ENCODE measurements around the gene ANKRD9.
A peak's percentile ranks its signal among the peaks of the same experiment; 100 is the strongest.
"Not testable (repeated sequence)": the region's sequence is repeated elsewhere in the genome, so short reads cannot be mapped to it uniquely, and the experiment has no call there.

The ANKRD9 gene

DNA sequence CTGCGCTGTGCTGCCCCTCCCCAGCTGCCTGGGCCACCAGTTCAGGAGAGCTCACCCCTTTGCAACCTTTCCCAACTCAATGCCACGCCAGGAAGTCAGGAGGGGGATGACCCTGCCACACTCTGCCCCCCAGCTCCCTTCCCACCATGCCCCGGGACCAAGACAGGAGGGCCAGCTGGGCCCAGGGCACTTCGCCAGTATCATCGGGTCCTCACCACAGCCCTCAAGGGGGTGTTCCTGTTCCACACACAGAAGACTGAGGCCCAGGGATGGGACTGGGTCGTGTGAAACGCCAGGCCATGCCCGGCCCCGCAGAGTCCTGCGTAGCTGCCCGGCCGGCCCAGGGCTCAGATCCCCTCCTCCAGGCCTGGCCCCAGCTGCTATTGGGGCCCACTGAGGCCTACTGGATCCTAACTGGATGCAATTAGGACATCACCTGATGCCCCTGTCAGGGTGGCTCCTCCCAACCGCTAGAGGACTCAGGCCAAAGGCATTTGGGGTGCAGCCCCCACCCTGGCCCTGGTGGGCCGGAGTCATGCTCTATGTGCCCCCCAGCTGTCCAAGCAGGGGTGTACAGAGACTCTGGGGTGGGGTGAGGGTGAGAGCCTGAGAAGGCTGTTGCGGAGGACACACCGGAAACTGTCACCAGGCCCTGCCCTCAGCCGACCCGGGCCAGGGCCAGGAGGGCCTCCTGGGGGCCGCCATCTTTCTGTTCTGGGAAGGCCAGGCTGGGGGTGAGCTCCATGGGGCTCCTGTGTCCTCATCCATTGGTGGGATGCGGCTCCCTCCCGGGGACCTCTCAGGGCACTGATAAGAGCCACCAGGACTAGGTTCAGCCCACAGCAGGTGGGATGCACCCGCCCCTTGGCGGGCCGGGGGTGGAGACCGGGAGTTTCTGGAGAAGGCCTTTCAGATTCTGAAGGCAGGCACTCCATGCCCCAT lies 29.3 kb upstream of the ANKRD9 start:
- no peak for DNase-seq (ENCODE audit: low read depth)

DNA sequence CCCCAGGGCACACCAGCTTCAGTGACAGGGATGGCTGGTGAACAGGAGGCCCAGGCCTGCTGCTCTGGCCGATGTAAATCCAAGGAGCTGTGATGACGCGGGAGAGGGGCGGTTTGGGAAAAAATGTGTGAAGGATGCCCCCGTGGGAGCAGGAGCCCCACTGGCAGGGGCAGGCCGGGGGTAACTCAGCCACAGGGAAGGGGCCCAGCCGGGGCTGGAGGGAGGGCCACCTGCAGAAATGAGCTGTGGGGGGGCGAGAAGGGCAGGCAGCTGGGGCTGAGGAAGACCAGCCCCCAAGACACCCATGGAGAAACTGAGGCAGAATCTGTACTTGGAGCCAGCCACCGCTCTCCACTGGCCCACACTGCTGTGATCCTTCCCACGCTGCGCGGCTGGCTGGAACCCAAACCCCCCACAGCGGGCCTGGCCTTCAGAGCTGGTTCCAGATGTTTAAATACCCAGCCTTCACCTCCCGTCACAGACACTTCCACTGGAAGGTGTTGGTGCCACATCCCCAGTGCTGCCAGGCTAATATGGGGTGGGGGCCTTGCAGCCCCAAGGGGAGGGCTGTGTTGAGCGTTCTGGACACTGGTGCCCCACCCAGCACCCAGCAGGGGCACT lies 28.5 kb upstream of the ANKRD9 start:
- DNase-seq (ENCODE audit: low read depth) = no peak

DNA sequence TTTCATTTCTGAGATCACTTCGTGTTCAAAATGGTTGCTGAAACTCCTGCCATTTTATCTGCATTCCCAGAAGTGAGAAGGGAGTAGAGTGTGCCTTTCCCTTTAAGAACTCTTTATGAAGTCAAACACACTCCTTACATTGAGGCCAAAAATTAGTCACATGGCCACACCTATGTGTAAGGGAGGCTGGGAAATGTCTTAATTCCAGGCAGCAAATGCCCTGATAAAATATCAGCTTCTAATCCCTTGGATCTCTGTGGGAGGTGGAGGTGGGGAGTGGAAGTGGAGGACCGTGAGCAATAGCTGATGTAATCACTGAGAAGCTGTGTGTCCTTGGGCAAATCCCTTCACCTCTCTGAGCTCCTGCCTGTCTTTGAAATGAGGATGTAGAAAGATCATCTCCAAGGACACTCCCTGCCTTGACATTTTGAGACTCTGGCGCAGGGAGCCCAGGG lies 22.7 kb upstream of the ANKRD9 start:
- no peak for DNase-seq (ENCODE audit: low read depth)

DNA sequence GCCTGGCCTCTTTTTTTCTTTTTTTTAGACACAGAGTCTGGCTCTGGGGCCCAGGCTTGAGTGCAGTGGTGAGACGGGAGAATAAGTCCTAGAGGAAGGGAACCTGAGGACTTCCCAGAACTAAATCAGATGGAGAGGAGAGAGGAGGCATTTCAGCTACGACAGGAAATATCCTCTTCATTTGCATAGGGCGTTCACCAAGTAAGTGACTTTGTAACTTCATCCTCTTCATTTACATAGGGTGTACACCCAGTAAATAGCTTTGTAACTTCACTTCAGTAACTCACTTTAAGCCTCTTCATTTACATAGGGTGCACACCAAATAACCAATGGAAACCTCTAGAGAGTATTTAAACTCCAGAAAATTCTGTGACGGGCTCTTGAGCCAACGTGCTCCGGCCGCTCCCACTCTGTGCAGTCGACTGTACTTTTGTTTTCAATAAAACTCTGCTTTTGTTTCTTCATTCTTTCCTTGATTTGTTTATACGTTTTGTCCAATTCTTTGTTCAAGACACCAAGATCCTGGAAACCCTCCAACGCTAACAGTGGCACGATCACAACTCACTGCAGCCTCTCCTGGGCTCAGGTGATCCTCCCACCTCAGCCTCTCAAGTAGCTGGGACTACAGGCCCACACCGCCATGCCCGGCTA lies 21.4 kb upstream of the ANKRD9 start:
- no peak for DNase-seq (ENCODE audit: low read depth)

DNA sequence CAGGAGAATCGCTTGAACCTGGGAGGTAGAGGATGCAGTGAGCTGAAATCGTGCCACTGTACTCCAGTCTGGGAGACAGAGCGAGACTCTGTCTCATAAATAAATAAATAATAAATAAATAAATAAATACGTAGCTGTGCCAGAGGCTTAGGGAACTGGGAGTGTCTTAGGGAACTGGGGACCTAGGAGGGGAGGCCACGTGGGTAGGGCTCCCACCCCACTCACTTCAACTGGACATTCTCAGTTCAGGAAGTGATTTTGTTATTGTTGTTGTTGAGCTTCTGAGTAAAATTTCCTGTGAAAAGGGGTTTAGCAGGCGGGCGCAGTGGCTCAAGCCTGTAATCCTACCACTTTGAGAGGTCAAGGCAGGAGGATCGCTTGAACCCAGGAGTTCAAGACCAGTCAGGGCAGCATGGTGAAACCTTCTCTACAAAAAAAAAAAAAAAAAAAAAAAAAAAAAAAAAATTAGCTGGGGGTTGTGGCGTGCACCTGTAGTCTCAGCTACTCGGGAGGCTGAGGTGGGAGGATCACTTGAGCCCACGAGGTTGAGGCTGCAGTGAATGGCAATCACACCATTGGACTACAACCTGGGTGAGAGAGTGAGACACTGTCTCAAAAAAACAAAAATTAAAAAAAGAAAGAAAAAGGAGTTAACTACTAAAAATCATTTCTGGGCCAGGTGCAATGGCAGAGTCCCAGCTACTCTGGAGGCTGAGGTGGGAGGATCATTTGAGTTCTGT lies 19.0 kb upstream of the ANKRD9 start:
- DNase-seq (ENCODE audit: low read depth) = no peak

DNA sequence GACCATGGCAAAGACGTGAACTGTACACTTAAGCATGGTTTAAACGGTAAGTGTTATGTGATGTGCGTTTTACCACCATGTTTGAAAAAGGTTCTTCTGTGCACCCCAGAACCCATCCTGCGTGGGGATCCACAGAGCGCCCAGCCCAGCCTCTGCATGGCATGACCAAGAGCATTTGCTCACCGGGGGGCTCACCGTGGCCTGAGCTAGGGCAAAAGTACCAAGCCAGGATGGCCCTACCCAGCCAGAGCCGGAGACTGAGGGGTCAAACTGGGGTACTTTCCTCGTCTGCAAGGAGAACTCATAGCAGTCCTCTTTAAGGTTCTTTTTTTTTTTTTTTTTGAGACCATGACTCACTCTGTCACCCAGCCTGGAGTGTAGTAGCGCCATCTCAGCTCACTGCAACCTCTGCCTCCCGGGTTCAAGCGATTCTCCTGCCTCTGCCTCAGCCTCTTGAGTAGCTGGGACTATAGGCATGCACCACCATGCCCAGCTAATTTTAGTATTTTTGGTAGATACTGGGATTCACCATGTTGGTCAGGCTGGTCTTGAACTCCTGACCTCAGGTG lies 16.4 kb upstream of the ANKRD9 start:
- no peak for DNase-seq (ENCODE audit: low read depth)

DNA sequence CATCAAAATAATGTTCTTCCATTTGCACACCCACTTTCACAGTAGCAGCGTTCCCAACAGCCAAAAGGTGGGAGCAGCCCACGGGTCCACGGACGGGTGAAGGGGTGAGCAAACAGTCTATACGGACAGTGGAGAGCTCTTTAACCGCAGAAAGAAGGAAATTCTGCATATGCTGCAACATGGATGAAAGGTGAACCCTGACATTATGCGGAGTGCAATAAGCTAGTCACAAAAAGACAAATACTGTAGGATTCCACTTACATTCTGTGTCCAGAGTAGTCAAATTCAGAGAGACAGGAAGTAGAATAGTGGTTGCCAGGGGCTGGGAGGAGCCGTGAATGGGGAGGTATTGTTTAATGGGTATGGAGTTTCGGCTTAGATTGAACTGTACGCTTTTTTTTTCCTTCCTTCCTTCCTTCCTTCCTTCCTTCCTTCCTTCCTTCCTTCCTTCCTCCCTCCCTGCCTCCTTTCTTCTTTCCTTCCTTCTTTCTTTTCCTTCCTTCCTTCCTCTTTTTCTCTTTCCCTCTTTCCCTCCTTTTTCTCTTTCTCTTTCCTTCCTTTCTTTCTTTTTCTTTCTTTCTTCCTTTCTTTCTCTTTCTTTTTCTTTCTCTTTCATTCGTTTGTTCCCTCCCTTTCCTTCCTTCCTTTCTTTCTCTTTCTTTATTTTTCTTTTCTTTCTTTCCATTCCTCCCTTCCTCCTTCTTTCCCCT lies 15.8 kb upstream of the ANKRD9 start:
- DNase-seq (ENCODE audit: low read depth) = no peak

DNA sequence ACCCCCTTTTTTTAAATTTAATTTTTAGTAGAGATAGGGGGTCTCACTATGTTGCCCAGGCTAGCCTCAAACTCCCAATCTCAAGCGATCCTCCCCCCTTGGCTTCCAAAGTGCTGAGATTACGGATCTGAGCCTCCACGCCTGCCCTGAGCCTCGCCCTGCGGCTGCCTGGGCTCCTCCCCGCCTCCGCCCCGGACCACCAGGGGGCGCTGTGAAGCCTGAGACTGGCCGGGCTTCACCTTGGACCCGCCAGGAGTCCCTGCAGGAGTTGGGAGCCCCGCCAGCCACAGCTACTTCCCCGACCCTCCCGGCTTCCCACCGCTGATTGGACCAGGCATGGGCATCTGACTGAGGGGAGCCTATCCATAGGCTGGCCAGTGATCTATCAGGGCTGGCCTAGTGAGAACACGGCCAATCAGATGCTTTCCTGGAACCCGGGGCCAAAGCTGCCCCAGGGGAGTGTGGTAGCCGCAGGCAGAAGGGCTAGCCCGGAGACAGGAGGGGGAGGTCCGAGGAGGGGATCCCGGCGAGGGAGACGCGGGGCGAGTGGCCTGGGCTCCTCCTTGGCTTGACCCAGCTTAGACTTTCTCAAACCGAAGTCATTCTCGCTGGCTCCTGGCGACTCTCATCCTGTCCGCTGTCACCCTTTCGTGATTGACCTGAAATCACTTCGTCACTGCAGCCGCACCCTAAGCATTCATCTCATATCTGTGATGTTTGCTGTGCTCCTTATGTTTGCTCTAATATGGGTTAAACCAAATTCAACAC lies 15.1 kb upstream of the ANKRD9 start:
- DNase-seq (ENCODE audit: low read depth) = peak; percentile 94

DNA sequence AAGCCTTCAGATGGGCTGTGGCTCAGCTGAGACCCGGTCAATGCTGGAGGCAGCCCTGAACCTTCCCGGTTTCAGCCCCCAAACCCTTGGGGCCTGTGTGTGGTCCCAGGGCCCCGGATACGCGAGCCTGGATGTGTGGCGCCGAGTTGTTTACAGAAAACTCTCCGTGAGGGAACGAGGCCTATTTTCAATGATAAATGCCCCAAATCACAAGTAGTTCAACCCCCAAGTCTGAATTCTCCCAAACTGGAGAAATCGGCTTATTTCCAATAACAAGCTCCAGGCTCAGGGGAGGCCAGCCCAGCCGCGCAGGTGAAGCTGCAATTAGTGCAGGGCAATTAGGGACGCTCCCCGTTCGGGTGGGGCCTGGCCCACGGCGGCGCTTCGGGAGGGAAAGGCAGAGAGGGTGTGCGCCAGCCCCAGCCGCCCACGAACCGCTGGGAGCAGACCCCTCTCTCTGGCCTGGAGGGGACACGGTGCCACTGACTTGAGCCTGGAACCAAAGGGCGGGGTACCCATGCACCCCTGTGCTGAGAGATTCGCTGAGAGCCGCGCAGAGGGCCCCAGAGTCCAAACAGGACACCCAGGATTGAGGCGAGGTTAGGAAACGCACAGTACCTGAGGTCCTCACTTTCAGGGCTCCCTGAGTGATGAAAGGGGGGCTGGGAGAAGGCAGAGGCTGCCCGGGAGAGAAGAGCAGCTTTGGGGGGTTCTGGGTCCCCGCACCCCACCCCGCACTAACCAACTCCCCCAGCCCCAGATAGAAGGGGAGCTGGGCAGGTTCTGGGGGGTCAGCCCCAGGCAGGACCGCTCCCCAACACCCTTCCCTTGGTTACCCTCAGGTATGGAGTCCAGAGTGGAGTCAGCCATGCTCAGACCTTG lies 14.2 kb upstream of the ANKRD9 start:
- no peak for DNase-seq (ENCODE audit: low read depth)

DNA sequence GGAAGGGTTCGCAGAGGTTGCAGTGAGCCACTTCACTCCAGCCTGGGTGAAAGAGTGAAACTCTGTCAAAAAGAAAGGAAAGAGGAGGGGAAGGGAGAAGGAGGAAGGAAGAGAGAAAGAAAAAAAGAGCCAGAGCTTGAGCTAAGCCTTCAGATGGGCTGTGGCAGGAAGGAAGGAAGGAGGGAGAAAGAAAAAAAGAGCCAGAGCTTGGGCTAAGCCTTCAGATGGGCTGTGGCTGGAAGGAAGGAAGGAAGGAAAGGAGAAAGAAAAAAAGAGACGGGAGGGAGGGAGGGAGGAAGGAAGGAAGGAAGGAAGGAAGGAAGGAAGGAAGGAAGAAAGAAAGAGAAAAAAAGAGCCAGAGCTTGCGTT lies 13.6 kb upstream of the ANKRD9 start:
- no peak for DNase-seq (ENCODE audit: low read depth)

DNA sequence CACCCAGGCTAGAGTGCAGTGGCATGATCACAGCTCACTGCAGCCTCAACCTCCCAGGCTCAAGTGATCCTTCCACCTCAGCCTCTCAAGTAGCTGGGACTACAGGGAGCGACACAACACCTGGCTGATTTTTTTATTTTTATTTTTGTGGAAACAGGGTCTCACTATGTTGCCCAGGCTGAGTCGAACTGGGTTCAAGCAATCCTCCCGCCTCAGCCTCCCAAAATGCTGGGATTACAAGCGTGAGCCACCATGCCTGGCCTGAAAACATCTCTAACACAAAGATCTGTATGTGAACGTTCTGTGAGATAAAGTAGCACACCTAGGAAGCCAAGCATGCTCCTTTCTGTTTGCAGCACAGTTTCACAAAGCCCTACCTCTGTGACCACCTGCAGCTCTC lies 10.1 kb upstream of the ANKRD9 start:
- DNase-seq (ENCODE audit: low read depth) = not testable (repeated sequence)

DNA sequence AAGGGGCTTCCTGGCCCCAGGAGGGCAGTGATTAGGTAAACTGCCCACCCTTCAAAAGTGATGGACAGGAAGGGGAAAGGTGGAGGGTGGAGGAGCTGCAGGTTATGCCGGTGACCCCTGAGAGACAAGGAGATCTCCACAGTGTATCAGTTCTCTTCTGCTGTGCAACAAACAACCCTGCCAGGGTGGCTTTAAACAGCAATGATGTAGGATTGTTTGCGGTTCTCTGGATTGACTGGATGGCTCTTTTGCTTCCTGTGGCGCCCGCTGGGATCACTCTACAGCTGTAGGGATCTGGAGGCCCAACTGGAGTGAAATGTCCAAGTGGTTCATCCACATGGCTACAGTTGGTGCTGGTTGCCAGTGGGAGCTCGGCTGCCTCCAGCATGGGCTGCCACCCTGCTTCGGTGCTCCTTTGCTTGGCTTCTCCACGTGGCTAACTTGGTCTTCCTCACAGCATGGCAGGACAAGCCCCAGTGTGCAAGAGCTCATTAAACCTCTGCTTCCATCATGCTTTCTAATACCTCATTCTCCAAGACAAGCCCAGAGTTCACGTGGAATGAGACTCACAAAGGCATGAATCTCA lies 8.6 kb upstream of the ANKRD9 start:
- DNase-seq (ENCODE audit: low read depth) = no peak

DNA sequence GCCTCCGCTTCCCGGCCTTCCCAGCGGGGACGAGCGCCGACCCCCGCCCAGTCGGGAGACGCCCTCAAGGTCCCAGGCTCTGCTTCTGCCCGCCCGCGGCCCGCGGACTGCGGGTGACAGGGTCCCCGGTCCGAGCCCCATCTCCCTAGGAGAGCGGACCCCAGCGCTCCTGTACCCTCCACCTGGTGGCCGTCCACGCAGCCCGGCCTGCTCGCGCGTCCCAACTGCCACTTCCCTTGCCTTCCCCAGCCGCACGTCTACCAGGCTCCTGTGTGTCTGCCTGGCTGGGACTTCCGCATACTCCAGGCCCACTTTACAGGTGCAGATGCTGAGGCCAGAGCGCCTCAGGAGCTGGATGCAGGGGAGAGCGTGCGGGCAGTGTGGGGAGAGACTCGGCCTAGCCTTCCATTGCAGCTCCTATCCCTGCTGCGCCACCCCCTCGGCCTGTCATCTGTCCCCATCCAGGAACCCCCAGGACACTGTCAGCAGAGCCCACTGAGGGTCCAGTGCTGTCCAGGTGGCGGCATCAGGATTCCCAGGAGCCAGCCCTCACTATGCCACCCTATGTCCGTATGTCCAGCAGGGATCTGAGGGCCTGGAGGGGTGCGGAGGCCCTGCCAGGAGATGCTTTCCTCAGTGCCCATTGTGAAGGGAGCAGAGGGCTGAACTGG lies 8.0 kb upstream of the ANKRD9 start:
- DNase-seq (ENCODE audit: low read depth) = no peak

DNA sequence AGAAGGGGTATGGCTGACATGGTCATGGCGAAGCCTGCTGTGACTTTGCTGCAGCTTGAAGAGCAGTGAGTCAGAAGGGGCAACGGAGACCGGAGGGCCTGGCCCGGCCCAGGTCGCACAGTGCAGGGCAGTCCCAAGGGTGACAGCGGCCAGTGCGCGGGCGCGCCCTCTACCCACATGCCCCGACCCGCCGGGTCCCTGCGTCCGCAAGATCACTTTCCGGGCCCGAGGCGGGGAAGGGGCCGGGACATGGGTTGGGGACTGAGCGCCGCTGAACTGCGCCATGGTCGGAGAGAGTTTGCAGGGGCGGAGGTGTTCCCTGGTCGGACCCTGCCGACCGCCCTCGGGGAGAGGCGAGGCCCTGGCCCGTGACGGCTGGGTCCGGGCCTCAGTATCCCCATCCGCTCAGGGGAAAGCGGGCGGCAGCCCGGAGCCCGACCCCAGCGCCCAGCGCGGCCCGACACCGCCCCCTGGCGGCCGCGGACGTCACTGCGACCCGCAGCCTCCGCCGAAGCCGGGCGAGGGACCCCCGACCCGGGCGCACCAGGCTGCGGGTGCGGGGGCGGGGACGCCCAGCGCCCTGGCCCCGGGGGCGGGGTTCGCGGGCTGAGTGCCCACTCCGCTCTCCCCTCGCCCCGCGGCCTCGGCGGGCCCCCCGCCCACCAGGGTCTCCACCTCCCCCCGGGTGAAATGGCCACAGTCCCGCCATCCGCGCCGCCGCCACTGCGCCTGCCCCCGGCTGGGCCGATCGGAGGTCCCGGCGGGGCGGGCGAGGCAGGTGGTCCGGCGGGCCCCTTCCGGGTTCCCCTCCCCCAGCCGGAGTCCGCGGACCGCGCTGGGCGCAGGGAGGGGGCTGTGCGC lies 7.2 kb upstream of the ANKRD9 start:
- DNase-seq (ENCODE audit: low read depth) = peak; percentile 35

DNA sequence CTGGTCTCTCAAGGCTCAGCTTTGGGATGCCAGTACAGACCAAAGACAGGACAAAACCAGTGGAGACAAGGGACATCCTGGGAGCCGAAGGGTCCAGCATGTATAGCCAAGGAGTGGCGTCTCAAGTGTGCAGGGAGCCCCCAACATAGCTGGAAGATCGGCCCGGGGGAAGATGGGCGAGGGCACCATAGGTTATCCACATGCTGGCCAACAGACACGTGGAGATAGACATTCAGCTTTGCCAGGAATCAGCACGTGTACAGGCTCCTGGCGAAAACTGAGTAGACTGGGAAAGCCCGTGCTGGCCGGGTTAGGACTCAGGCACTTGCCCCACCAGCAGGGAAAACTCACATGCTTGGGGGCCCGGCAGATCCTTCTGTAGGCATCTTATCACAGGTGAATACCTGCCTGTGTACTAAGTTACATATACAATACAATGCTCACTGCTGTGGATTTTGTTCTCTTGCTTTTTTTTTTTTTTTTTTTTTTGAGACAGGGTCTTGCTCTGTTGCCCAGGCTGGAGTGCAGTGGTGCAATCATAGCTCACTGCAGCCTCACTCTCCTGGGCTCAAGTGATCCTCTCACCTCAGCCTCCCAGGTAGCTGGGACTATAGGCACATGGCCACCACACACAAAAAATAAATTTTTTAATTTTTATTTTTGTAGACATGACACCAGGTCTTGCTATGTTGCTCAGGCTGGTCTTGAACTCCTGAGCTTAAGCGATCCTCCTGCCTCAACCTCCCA lies 5.6 kb upstream of the ANKRD9 start:
- no peak for DNase-seq (ENCODE audit: low read depth)

DNA sequence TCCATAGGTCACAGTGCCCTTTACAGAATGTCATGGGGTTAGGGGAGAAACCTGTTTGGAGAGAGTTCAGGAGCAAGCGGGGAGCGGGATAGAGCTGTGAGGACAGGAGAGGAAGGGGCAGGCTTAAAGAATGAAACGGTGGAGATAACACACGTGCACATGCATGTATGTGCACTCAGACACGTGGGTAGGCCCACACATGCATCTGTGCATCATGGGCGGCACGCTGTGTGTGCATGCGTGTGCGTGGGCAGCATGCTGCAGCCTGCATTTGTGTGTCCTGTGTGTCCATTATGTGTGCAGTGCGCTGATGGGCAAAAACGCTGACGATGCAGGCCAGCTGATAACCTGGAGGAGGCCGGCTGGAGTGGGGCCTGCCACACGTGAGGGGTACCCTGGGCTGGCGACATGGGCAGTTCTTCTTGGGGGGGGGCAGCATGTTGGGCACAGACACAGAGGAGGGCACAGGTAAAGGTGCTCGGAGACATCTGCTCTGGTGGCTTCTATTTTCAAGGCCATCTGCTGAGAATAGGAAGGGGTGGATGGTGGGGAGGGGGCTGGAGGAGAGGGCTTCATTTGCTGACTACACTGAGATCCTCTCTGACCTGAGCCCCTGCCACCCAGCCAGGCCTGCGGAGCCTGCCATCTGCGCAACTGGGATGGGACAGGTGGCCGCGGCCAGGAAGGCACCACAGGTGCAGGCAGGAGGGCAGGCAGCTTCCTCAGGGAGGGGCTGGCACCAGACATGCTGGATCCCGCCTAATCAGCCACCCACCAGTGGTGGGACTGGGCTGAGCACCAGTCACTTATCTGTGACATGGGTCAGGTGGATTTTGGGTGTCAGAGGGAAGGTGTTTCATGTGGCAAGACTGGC lies 4.6 kb upstream of the ANKRD9 start:
- DNase-seq (ENCODE audit: low read depth) = no peak

Data from stimulated activated CD8-positive, alpha-beta memory T cell treated with anti-CD3 and anti-CD28 coated beads, Interleukin-4, amount 100 ng/mL, for 24 hours (primary cell).